SW480 (cell line): ENCODE results near the gene GSTM2.

ENCODE experiments used
- DNase-seq: peaks from one replicate; pipeline ENCODE4 v3.0.0-alpha.2; 2016; ENCODE audit warnings: low spot score

The GSTM2 gene

GRCh38 chr1:109667452-109668122, at the start of gene GSTM2:
GSTM2 (plus strand) TSS chr1:109668057; CDS start chr1:109668116, 59 bp downstream.
- DNase-seq, result no peak

DNA sequence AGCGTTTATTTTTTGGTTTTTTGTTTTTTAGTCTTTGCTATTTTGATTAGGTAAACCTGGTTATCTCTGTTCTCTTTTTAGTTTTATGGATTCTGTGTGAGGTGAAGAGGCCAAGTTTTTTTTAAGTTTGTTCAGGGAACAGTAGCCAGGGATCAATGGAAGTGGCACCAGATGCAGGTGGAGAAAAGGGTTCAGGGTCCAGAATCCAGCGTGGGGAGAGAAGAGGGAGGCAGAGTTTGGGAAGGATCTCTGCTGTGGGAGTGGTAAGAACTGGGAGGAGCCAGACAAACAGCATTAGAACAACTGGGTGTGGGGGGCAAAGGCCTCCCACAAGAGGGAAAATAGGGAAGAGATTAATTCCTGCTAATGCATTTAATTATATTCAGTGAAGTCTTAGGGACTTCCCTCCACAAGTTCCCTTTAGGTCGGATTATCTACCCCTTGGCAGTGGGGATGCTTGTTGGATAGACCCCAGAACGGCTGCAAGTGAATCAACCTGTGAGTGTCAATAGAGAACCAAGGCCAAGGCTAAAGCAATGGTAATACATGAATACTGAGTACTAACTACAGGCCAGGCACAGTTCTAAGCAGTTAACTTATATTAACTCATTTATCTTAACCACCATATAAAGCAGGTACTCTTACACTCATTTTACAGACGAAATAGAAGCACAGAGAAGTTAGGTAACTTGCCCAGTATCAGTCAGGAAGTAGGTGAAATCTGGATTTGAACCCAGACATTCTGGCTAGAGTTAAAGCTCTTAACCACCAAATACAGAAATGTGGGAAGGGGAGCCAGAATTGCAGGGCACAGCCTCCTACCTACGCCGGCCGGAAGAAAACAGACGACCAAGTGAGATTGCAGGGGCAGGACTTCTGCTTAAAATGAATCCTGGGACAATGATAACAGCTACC, 48.9 kb upstream of the GSTM2 start:
- no peak for DNase-seq

- DNase-seq, result peak; percentile 62
Observed at GRCh38 chr1:109619576-109620400, 48.1 kb upstream of the GSTM2 start, which contains the start of the genes AMPD2 and GNAT2. AMPD2 (plus strand) TSS chr1:109619837; CDS start chr1:109621176, 1,339 bp downstream. GNAT2 (minus strand) TSS chr1:109619616; CDS start chr1:109612870, 6,746 bp downstream.

DNA sequence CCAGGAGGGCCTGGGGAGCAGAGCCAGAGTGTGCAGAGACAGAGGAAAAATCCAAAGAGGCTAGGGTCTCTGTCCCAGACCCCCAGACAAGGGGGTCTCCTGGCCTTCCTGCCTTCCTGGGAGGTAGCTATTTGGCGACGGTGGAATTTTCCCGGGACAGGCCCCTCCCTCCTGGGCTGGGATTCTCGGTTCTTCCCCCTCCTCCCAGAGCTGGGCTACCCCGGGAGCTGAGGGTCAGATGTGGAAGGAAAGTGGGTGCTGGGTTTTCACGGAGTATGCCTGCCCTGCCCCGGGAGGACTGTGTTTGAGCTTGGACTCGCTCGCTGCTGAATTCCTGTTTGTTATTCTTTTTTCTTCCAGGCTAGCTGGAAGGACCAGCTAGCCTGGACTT, 47.5 kb upstream of the GSTM2 start:
- DNase-seq, result peak; percentile 25

DNA sequence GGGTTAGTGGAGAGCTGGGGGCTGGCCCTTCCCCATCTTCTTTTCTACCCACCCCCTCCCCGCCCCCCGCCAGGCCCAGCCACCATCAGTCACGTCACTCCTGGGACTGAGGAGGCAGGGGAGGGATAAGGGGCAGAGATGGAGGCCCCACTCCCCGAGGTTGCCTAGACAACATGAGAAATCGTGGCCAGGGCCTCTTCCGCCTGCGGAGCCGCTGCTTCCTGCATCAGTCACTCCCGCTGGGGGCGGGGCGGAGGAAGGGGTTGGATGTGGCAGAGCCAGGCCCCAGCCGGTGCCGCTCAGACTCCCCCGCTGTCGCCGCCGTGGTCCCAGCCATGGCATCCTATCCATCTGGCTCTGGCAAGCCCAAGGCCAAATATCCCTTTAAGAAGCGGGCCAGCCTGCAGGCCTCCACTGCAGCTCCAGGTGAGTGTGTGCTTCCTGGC, 47.0 kb upstream of the GSTM2 start:
- DNase-seq, result peak; percentile 73

GRCh38 chr1:109621379-109622136, 46.3 kb upstream of the GSTM2 start:
- DNase-seq, result no peak

DNA sequence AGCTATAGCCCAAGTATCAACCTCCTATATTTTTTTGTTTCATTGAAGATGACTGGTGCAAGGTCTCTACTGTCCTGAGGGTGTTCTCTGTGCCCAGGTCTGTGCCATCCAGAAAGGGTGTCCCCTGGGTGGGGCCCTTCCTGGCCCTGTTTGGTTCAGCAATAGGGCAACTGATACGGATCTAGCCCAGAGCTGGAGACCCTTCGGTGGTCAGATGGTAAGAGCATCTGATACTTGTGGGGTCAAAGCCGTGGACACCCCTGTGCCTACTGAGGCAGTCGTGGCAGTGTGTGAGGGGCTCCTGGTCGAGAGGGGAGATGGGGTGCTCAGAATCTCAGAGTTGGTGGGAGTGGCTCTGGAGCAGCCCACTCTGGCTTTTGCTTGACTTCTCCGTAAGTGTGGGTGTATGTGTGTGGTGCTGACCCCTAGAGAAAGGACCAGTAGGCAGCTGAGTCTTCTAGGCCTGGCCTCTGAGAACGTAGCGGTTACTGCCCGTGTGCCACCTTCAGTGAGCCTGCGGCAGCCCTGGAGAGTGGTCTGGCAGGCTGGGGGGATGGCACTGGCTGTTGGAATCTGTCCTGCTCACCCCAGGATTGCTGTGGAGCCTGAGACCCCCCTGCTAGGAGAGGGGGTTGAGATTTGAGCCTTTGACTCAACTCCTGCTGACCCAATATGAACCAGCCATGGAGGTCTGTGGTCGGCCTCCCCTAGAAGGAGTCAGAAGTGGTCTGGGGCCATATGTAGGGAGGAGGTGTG, 45.5 kb upstream of the GSTM2 start:
- no peak for DNase-seq

DNA sequence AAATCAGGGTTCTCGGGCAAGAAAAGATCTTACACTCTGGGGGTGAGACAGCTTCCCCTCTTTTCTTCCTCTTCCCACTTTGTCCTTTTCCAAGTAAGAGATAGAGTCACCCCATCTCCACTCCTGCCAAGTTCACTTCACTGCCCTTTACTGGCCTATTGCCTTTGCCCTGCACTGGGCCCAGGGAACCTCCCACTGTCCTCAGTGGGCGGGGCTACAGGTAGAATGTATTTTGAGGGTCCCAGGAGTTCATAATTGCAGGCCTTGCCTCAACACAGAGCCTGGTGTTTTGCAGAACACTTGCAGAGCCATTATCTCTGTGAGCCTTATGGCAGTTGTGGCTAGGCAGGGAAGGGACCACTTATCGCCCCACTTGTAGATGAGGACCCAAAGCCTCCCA, 45.0 kb upstream of the GSTM2 start:
- DNase-seq, result no peak

DNA sequence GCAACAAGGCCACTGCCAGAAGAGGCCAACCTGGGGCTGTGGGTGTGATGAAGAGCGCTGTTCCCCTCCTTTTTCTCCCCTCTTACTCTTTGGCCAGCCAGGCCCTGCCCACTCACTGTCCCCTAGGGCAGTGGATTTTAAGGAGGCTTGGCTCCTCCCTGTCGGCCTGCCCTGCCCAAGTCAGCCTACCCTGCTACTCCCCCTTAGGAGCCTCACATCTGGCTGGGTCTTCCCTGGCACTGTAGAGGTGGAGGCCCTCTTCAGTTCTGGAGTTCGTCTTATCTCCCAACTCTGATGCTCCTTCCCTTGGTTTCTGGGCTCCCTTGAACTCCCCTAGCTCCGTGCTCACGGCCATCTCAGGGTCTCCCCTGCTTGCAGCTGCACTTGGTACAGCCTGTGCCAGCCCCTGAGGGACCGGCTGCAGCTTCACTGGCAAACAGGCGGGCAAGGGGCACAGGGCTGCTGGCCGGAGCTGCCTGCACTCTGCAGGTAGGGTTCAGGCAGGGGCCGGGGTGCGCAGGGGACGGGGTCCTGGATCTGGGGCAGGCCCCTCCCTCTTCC, 44.2 kb upstream of the GSTM2 start:
- no peak for DNase-seq

DNA sequence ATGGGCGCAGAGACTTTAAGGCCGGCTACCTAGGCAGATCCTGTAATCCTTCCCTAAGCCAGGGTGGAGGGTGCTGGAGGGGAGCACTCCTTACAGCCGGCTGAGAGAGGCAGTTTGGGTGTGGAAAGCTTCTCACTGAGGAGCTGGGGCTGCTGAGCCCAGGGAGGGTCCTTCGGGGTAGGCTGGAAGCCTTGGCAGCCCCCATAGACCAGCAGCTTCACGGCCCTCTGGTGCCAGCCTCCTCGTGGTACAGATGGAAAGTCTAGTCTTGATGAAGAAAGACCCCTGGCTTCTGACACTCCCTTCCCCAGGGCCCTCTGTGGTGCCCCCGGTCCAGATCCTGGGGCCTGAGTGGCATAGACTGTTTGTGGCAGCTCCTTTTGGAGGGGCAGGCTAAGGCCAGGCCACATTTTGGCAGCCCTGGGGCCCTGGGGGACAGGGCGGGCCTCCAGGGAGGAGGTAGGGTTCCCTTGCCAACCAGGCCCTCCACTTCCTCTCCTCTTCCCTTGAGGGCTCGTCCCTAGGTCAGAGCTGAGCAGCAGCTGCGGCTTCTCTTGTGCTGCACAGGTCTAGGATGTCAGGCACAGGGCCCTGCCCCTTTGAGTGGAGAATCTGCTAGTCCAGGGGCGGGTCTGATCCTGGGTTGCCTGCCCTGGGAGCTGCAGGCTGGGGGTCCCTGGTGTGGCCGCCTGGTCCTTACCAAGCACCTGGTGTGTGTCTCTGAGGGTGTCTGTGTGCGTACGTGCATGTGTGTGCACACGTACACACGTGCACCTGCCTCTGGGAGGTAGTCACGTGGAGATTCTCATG, 43.5 kb upstream of the GSTM2 start:
- DNase-seq, result no peak

DNA sequence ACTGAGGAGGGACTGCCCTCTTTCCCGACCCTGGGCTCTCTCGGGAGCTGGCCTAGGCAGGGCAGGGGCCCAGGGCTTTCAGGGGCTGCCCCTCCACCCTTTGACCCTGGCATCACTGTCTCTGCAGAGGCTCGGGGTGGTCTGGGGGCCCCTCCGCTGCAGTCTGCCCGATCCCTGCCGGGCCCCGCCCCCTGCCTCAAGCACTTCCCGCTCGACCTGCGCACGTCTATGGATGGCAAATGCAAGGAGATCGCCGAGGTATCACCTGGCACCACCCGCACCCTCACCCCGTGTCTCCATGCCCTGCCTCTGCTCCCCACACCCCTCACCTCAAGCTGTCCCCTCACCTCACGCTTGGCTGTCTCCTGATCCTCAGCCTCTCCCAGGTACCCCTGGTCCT, 42.7 kb upstream of the GSTM2 start:
- DNase-seq, result no peak

DNA sequence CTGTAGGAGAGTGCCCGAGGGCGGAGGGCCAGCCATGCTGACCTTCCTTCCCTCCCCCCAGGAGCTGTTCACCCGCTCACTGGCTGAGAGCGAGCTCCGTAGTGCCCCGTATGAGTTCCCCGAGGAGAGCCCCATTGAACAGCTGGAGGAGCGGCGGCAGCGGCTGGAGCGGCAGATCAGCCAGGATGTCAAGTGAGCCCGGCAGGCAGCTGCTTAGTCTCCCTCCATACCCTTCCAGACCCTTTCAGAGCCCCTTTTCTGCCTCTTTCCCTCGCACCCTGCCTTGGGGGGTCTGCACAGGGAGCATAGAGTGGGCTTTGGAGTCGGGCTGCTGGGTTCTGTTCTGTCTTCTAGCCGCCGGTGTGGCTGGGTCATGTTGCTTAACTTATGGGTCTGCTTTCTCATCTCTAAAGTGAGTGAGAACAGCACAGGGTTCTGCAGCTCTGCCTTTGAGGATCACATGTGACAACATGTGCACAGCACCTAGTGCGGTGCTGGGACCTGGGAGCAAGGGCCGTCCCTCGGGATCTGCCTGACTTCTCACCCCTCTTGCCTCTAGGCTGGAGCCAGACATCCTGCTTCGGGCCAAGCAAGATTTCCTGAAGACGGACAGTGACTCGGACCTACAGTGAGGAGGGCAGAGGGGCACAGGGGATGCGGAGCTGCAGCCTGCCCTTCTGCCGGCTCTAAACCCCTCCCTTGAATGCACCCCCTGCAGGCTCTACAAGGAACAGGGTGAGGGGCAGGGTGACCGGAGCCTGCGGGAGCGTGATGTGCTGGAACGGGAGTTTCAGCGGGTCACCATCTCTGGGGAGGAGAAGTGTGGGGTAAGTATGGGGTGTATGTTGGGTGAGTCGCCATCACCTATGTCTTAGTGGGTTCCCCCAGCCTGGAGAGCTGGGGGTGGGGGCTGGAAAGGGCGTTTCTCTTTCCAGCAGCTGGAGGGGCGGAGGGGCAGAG, 42.0 kb upstream of the GSTM2 start:
- DNase-seq, result no peak

DNA sequence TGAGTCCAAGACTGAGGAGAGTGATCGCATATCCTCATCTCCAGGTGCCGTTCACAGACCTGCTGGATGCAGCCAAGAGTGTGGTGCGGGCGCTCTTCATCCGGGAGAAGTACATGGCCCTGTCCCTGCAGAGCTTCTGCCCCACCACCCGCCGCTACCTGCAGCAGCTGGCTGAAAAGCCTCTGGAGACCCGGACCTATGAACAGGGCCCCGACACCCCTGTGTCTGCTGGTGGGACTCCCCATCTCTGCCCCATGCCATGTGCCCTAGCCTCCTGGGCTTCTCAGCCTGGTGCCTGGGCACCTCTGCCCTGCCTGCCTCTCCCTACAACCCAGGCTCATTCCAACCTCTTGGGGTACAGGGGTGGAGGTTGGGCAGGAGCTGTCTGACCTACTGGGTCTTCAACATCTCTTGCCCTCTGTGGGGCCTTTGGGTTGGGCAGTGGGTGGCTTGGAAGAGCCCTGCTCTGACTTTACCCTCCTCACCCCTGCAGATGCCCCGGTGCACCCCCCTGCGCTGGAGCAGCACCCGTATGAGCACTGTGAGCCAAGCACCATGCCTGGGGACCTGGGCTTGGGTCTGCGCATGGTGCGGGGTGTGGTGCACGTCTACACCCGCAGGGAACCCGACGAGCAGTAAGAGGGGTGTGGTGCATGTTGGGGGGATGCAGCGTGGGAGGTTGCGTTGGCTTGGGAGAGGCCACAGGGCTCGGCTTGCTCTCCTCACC, 41.0 kb upstream of the GSTM2 start:
- DNase-seq, result no peak

DNA sequence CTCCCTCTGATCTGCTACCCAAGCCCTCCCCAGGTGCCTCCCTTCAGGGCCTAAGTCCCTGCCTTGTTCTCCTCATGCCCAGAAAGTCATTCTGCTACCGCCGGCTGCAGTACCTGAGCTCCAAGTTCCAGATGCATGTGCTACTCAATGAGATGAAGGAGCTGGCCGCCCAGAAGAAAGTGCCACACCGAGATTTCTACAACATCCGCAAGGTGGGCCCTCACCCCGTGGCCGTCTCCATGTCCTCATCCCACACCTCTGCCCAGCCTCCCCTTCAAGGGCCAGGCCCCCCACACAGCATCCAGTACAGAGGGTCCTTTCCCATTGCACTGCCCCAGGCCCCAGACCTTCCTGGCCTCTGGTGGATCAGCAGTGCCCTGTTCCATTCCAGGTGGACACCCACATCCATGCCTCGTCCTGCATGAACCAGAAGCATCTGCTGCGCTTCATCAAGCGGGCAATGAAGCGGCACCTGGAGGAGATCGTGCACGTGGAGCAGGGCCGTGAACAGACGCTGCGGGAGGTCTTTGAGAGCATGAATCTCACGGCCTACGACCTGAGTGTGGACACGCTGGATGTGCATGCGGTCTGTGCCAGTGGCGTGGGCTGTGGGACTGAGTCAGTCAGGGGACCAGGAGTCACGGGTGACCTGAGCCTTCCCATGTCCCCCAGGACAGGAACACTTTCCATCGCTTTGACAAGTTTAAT, 40.0 kb upstream of the GSTM2 start:
- no peak for DNase-seq

DNA sequence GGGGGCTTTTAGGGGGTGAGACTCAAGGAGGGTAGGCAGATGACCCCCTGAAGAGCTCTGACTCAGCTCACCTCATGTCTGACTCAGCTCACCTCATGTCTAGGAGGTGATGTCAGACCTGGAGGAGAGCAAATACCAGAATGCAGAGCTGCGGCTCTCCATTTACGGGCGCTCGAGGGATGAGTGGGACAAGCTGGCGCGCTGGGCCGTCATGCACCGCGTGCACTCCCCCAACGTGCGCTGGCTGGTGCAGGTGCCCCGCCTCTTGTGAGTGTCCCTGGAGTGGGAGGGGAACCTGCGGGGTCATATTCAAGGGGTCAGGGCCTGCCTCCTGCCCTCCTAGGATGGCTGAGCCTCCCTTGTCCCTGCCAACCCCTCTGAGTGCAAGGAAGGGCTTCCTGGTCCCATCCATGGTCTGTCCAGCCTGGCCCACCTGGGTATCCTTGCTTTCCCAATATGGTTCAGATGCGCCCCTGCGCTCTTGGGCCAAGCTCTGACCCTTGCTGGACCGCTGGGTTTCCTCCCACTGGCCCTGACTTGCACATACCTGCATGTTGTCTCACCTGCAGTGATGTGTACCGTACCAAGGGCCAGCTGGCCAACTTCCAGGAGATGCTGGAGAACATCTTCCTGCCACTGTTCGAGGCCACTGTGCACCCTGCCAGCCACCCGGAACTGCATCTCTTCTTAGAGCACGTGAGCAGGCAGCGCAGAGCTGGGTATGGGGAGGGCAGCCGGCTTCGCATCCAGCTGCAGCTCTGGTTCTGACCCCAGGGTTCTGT, 39.1 kb upstream of the GSTM2 start:
- DNase-seq, result no peak

DNA sequence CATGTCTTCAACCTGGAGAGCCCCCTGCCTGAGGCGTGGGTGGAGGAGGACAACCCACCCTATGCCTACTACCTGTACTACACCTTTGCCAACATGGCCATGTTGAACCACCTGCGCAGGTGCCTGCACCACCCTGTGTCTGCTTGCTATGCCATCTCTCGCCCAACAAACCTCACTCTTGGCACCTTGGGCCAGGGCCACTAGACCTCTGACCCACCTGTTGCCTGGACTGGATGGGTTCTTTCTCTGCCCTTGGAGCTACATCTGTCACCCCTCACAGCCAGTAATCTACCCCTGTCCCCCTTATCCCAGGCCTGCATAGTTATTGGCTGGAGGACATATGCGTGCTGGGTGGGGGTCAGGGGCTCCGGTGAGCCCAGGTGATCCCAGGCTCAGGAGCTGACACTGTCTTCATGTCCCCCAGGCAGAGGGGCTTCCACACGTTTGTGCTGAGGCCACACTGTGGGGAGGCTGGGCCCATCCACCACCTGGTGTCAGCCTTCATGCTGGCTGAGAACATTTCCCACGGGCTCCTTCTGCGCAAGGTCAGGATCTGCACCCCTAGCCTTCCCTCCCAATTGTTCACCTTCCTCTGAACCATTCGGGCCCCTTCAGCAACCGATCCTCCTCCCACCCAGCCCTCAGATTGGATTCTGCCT, 38.4 kb upstream of the GSTM2 start:
- DNase-seq, result no peak
